ENCODE data around the gene CIBAR2. TPM values are rescaled to one million over a fixed set of nuclear protein-coding genes. Genes with fewer than 3 reads are reported as not detected.

The CIBAR2 gene
- total and polyA plus RNA-seq, 2 experiments from 2014 or later: not detected

DNA sequence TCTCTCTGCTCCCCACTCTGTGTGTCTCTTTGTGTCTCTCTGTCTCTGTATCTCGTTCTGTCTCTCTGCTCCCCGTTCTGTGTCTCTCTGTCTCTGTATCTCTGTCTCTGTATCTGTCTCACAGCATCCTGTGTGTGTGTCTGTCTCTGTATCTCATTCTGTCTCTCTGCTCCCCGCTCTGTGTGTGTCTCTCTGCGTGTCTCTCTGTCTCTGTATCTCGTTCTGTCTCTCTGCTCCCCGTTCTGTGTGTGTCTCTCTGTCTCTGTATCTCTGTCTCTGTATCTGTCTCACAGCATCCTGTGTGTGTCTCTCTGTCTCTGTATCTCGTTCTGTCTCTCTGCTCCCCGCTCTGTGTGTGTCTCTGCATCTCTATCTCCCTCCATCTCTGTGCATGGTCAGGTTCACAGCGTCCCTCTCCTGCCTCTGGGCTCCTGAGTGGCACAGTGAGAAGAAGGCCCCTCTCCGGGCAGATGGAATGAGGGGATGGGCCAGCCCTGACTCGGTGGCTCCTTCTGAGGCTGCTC, 38.9 kb upstream of the CIBAR2 start:
- H4K20me1 ChIP-seq (replicated peaks; ENCODE audit: insufficient read depth): no peaks in the 10 kb centered on the region
- H3F3A ChIP-seq (replicated peaks; ENCODE audit: low read depth): no peaks in the 10 kb centered on the region
- H3K9me3 Mint-ChIP-seq: peaks cover 3% of the 10 kb centered on the region; the same call in 2 of the 3 replicates
- no peaks in the 10 kb centered on the region for H3K4me1 ChIP-seq (ENCODE audit: insufficient read depth)
- H3K36me3 Mint-ChIP-seq (ENCODE audit: low read depth): no peaks in the 10 kb centered on the region
- peaks cover 3% of the 10 kb centered on the region; the same call in 2 of the 3 replicates for H3K4me1 Mint-ChIP-seq
- H3K27ac ChIP-seq (ENCODE audit: low read depth): no peak overlapping the region
- H3K9me2 ChIP-seq (ENCODE audit: insufficient read depth): no peaks in the 10 kb centered on the region
- peaks cover 15% of the 10 kb centered on the region for H3K27me3 Mint-ChIP-seq (ENCODE audit: insufficient read depth, low read depth, poor library complexity)
- H3K27me3 ChIP-seq (ENCODE audit: insufficient read depth): no peaks in the 10 kb centered on the region
- H3K79me2 ChIP-seq (replicated peaks; ENCODE audit: insufficient read depth): no peaks in the 10 kb centered on the region
- no peak overlapping the region for H3K4me3 Mint-ChIP-seq
- H2AFZ ChIP-seq: no peak overlapping the region
- no peak for ATAC-seq
- no peak overlapping the region for H3K27ac Mint-ChIP-seq
- DNase-seq (ENCODE audit: low spot score): no peak
- no peak overlapping the region for H3K4me2 ChIP-seq
- H3K4me3 ChIP-seq: no peak overlapping the region
- no peaks in the 10 kb centered on the region for H3K36me3 ChIP-seq (ENCODE audit: insufficient read depth)
- TF ChIP-seq, protein P1, sequence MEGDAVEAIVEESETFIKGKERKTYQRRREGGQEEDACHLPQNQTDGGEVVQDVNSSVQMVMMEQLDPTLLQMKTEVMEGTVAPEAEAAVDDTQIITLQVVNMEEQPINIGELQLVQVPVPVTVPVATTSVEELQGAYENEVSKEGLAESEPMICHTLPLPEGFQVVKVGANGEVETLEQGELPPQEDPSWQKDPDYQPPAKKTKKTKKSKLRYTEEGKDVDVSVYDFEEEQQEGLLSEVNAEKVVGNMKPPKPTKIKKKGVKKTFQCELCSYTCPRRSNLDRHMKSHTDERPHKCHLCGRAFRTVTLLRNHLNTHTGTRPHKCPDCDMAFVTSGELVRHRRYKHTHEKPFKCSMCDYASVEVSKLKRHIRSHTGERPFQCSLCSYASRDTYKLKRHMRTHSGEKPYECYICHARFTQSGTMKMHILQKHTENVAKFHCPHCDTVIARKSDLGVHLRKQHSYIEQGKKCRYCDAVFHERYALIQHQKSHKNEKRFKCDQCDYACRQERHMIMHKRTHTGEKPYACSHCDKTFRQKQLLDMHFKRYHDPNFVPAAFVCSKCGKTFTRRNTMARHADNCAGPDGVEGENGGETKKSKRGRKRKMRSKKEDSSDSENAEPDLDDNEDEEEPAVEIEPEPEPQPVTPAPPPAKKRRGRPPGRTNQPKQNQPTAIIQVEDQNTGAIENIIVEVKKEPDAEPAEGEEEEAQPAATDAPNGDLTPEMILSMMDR (conservative IDR thresholded peaks at IDR 0.05; ENCODE audit: low read depth in 2 of 2): no peak
- no peak for TF ChIP-seq ZNF114 (CRISPR knock-in tag; IDR thresholded peaks at IDR 0.05)
- TF ChIP-seq, protein P2, sequence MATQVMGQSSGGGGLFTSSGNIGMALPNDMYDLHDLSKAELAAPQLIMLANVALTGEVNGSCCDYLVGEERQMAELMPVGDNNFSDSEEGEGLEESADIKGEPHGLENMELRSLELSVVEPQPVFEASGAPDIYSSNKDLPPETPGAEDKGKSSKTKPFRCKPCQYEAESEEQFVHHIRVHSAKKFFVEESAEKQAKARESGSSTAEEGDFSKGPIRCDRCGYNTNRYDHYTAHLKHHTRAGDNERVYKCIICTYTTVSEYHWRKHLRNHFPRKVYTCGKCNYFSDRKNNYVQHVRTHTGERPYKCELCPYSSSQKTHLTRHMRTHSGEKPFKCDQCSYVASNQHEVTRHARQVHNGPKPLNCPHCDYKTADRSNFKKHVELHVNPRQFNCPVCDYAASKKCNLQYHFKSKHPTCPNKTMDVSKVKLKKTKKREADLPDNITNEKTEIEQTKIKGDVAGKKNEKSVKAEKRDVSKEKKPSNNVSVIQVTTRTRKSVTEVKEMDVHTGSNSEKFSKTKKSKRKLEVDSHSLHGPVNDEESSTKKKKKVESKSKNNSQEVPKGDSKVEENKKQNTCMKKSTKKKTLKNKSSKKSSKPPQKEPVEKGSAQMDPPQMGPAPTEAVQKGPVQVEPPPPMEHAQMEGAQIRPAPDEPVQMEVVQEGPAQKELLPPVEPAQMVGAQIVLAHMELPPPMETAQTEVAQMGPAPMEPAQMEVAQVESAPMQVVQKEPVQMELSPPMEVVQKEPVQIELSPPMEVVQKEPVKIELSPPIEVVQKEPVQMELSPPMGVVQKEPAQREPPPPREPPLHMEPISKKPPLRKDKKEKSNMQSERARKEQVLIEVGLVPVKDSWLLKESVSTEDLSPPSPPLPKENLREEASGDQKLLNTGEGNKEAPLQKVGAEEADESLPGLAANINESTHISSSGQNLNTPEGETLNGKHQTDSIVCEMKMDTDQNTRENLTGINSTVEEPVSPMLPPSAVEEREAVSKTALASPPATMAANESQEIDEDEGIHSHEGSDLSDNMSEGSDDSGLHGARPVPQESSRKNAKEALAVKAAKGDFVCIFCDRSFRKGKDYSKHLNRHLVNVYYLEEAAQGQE (IDR thresholded peaks at IDR 0.05; ENCODE audit: unreplicated experiment): no peak
- TF ChIP-seq POLR2AphosphoS5 (IDR thresholded peaks at IDR 0.05; ENCODE audit: low read depth): no peak
- TF ChIP-seq EZH2phosphoT487 (IDR thresholded peaks at IDR 0.05; ENCODE audit: unreplicated experiment): no peak
- TF ChIP-seq EZH2 (IDR thresholded peaks at IDR 0.05; ENCODE audit: low read depth, unreplicated experiment): no peak
- TF ChIP-seq ETS1 (IDR thresholded peaks at IDR 0.05): no peak
- no peak for TF ChIP-seq STAT1 (IDR thresholded peaks at IDR 0.05; ENCODE audit: unreplicated experiment)
- no peak for TF ChIP-seq ZNF331 (CRISPR knock-in tag; IDR thresholded peaks at IDR 0.05; ENCODE audit: low read depth)
- no peak for TF ChIP-seq JUNB (IDR thresholded peaks at IDR 0.05; ENCODE audit: unreplicated experiment)
- TF ChIP-seq CREB1 (CRISPR knock-in tag; IDR thresholded peaks at IDR 0.05; ENCODE audit: low read depth): no peak
- no peak for TF ChIP-seq NANOG (IDR thresholded peaks at IDR 0.05; ENCODE audit: borderline replicate concordance)
- TF ChIP-seq, protein P3, sequence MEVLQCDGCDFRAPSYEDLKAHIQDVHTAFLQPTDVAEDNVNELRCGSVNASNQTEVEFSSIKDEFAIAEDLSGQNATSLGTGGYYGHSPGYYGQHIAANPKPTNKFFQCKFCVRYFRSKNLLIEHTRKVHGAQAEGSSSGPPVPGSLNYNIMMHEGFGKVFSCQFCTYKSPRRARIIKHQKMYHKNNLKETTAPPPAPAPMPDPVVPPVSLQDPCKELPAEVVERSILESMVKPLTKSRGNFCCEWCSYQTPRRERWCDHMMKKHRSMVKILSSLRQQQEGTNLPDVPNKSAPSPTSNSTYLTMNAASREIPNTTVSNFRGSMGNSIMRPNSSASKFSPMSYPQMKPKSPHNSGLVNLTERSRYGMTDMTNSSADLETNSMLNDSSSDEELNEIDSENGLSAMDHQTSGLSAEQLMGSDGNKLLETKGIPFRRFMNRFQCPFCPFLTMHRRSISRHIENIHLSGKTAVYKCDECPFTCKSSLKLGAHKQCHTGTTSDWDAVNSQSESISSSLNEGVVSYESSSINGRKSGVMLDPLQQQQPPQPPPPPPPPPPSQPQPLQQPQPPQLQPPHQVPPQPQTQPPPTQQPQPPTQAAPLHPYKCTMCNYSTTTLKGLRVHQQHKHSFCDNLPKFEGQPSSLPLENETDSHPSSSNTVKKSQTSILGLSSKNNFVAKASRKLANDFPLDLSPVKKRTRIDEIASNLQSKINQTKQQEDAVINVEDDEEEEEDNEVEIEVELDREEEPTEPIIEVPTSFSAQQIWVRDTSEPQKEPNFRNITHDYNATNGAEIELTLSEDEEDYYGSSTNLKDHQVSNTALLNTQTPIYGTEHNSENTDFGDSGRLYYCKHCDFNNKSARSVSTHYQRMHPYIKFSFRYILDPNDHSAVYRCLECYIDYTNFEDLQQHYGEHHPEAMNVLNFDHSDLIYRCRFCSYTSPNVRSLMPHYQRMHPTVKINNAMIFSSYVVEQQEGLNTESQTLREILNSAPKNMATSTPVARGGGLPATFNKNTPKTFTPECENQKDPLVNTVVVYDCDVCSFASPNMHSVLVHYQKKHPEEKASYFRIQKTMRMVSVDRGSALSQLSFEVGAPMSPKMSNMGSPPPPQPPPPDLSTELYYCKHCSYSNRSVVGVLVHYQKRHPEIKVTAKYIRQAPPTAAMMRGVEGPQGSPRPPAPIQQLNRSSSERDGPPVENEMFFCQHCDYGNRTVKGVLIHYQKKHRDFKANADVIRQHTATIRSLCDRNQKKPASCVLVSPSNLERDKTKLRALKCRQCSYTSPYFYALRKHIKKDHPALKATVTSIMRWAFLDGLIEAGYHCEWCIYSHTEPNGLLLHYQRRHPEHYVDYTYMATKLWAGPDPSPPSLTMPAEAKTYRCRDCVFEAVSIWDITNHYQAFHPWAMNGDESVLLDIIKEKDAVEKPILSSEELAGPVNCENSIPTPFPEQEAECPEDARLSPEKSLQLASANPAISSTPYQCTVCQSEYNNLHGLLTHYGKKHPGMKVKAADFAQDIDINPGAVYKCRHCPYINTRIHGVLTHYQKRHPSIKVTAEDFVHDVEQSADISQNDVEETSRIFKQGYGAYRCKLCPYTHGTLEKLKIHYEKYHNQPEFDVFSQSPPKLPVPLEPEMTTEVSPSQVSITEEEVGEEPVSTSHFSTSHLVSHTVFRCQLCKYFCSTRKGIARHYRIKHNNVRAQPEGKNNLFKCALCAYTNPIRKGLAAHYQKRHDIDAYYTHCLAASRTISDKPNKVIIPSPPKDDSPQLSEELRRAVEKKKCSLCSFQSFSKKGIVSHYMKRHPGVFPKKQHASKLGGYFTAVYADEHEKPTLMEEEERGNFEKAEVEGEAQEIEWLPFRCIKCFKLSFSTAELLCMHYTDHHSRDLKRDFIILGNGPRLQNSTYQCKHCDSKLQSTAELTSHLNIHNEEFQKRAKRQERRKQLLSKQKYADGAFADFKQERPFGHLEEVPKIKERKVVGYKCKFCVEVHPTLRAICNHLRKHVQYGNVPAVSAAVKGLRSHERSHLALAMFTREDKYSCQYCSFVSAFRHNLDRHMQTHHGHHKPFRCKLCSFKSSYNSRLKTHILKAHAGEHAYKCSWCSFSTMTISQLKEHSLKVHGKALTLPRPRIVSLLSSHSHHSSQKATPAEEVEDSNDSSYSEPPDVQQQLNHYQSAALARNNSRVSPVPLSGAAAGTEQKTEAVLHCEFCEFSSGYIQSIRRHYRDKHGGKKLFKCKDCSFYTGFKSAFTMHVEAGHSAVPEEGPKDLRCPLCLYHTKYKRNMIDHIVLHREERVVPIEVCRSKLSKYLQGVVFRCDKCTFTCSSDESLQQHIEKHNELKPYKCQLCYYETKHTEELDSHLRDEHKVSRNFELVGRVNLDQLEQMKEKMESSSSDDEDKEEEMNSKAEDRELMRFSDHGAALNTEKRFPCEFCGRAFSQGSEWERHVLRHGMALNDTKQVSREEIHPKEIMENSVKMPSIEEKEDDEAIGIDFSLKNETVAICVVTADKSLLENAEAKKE (CRISPR knock-in tag; IDR thresholded peaks at IDR 0.05): no peak
